BLaER1 (cell line): ENCODE results near the gene SMYD3.

Source experiments
- H3K27ac ChIP-seq: shearing (Covaris generic); formaldehyde crosslinking; 2 replicates; pipeline ENCODE4 v1.8.1; 2022
- H3K27me3 ChIP-seq: shearing (Covaris generic); formaldehyde crosslinking; 2 replicates; pipeline ENCODE4 v1.8.1; 2022
- H3K36me3 ChIP-seq: shearing (Covaris generic); formaldehyde crosslinking; 2 replicates; pipeline ENCODE4 v1.8.1; 2022
- H3K4me1 ChIP-seq: shearing (Covaris generic); formaldehyde crosslinking; 2 replicates; pipeline ENCODE4 v1.8.1; 2022
- H3K4me2 ChIP-seq: shearing (Covaris generic); formaldehyde crosslinking; 2 replicates; pipeline ENCODE4 v1.8.1; 2022
- H3K4me3 ChIP-seq: shearing (Covaris generic); formaldehyde crosslinking; 2 replicates; pipeline ENCODE4 v1.8.1; 2022
- H3K9ac ChIP-seq: shearing (Covaris generic); formaldehyde crosslinking; 2 replicates; pipeline ENCODE4 v1.8.1; 2022
- H3K9me3 ChIP-seq: shearing (Covaris generic); formaldehyde crosslinking; 2 replicates; pipeline ENCODE4 v1.8.1; 2022
- H4K20me1 ChIP-seq: shearing (Covaris generic); formaldehyde crosslinking; 2 replicates; pipeline ENCODE4 v1.8.1; 2022
- Cebpa-rat ChIP-seq: shearing (Covaris generic); IDR thresholded peaks from 2 replicates; pipeline ENCODE4 v1.8.1; 2022

Gene SMYD3

GRCh38 chr1:246278371-246278770 is 228.7 kb downstream of the SMYD3 start:
- Histone ChIP-seq H3K4me2 (no peak overlapping the region), H3K4me3 (no peak overlapping the region), H3K36me3 (no peaks in the 10 kb centered on the region), H3K9me3 (no peaks in the 10 kb centered on the region), H3K27me3 (no peaks in the 10 kb centered on the region), H3K4me1 (no peaks in the 10 kb centered on the region), H4K20me1 (no peaks in the 10 kb centered on the region), H3K27ac (no peak overlapping the region), H3K9ac (no peak overlapping the region)
- TF ChIP-seq Cebpa-rat = no peak

GRCh38 chr1:246275036-246275435 is 232.0 kb downstream of the SMYD3 start:
- Histone ChIP-seq H3K27ac (no peak overlapping the region), H3K9me3 (no peaks in the 10 kb centered on the region), H3K27me3 (no peaks in the 10 kb centered on the region), H4K20me1 (no peaks in the 10 kb centered on the region), H3K36me3 (no peaks in the 10 kb centered on the region), H3K4me3 (no peak overlapping the region), H3K4me1 (no peaks in the 10 kb centered on the region), H3K4me2 (no peak overlapping the region), H3K9ac (no peak overlapping the region)
- no peak for TF ChIP-seq Cebpa-rat

GRCh38 chr1:246274186-246274585 is 232.9 kb downstream of the SMYD3 start:
- no peak overlapping the region for H3K4me2 ChIP-seq
- H3K36me3 ChIP-seq = no peaks in the 10 kb centered on the region
- no peak overlapping the region for H3K9ac ChIP-seq

GRCh38 chr1:246271516-246271915 is 235.6 kb downstream of the SMYD3 start:
- no peak overlapping the region for H3K4me2 ChIP-seq
- no peaks in the 10 kb centered on the region for H4K20me1 ChIP-seq
- H3K9me3 ChIP-seq = no peaks in the 10 kb centered on the region
- H3K4me1 ChIP-seq = no peaks in the 10 kb centered on the region
- H3K27me3 ChIP-seq = no peaks in the 10 kb centered on the region
- H3K4me3 ChIP-seq = no peak overlapping the region
- H3K36me3 ChIP-seq = no peaks in the 10 kb centered on the region
- no peak overlapping the region for H3K9ac ChIP-seq
- no peak for TF ChIP-seq Cebpa-rat
- H3K27ac ChIP-seq = no peak overlapping the region

More at GRCh38 chr1:246274186-246274585, 232.9 kb downstream of the SMYD3 start:
- Histone ChIP-seq H3K27me3 (no peaks in the 10 kb centered on the region), H3K4me1 (no peaks in the 10 kb centered on the region), H4K20me1 (no peaks in the 10 kb centered on the region), H3K27ac (no peak overlapping the region), H3K4me3 (no peak overlapping the region), H3K9me3 (no peaks in the 10 kb centered on the region)
- no peak for TF ChIP-seq Cebpa-rat

GRCh38 chr1:246270236-246270635 is 236.8 kb downstream of the SMYD3 start:
- H3K9me3 ChIP-seq = no peaks in the 10 kb centered on the region
- TF ChIP-seq Cebpa-rat = no peak
- no peak overlapping the region for H3K4me2 ChIP-seq
- no peaks in the 10 kb centered on the region for H4K20me1 ChIP-seq
- H3K4me1 ChIP-seq = no peaks in the 10 kb centered on the region
- no peaks in the 10 kb centered on the region for H3K27me3 ChIP-seq
- H3K27ac ChIP-seq = no peak overlapping the region
- no peaks in the 10 kb centered on the region for H3K36me3 ChIP-seq
- no peak overlapping the region for H3K4me3 ChIP-seq
- no peak overlapping the region for H3K9ac ChIP-seq

- no peak for TF ChIP-seq Cebpa-rat
- Histone ChIP-seq H3K36me3 (no peaks in the 10 kb centered on the region), H4K20me1 (no peaks in the 10 kb centered on the region), H3K4me2 (no peak overlapping the region), H3K9me3 (no peaks in the 10 kb centered on the region), H3K4me1 (no peaks in the 10 kb centered on the region), H3K9ac (no peak overlapping the region), H3K27me3 (no peaks in the 10 kb centered on the region), H3K4me3 (no peak overlapping the region), H3K27ac (no peak overlapping the region)
Measured at GRCh38 chr1:246269466-246269865, 237.6 kb downstream of the SMYD3 start.

GRCh38 chr1:246267896-246268295 is 239.2 kb downstream of the SMYD3 start:
- no peaks in the 10 kb centered on the region for H3K36me3 ChIP-seq
- no peak overlapping the region for H3K4me2 ChIP-seq
- no peaks in the 10 kb centered on the region for H4K20me1 ChIP-seq
- no peak overlapping the region for H3K4me3 ChIP-seq
- H3K27ac ChIP-seq = no peak overlapping the region
- H3K9me3 ChIP-seq = no peaks in the 10 kb centered on the region
- H3K9ac ChIP-seq = no peak overlapping the region
- no peaks in the 10 kb centered on the region for H3K27me3 ChIP-seq
- H3K4me1 ChIP-seq = no peaks in the 10 kb centered on the region
- no peak for TF ChIP-seq Cebpa-rat

- H3K4me2 ChIP-seq = no peak overlapping the region
- no peak overlapping the region for H3K27ac ChIP-seq
- H3K4me3 ChIP-seq = no peak overlapping the region
- H3K9ac ChIP-seq = no peak overlapping the region
- H3K27me3 ChIP-seq = no peaks in the 10 kb centered on the region
- H4K20me1 ChIP-seq = no peaks in the 10 kb centered on the region
- no peak for TF ChIP-seq Cebpa-rat
- no peaks in the 10 kb centered on the region for H3K9me3 ChIP-seq
- no peaks in the 10 kb centered on the region for H3K4me1 ChIP-seq
- no peaks in the 10 kb centered on the region for H3K36me3 ChIP-seq
Measured at GRCh38 chr1:246267426-246267825, 239.7 kb downstream of the SMYD3 start.

GRCh38 chr1:246265481-246265880 is 241.6 kb downstream of the SMYD3 start:
- no peaks in the 10 kb centered on the region for H3K27me3 ChIP-seq
- no peak overlapping the region for H3K4me3 ChIP-seq
- H3K4me2 ChIP-seq = no peak overlapping the region
- peaks cover 7% of the 10 kb centered on the region for H3K9me3 ChIP-seq
- no peaks in the 10 kb centered on the region for H4K20me1 ChIP-seq
- no peaks in the 10 kb centered on the region for H3K4me1 ChIP-seq
- H3K9ac ChIP-seq = no peak overlapping the region
- no peak for TF ChIP-seq Cebpa-rat
- H3K36me3 ChIP-seq = peaks cover 6% of the 10 kb centered on the region; the same call in 1 of the 2 replicates
- no peak overlapping the region for H3K27ac ChIP-seq

GRCh38 chr1:246262281-246262680 is 244.8 kb downstream of the SMYD3 start:
- peaks cover 39% of the 10 kb centered on the region for H3K9me3 ChIP-seq
- no peaks in the 10 kb centered on the region for H4K20me1 ChIP-seq
- no peak overlapping the region for H3K27ac ChIP-seq
- peaks cover 17% of the 10 kb centered on the region for H3K36me3 ChIP-seq
- H3K9ac ChIP-seq = no peak overlapping the region
- H3K4me1 ChIP-seq = no peaks in the 10 kb centered on the region
- TF ChIP-seq Cebpa-rat = no peak
- no peak overlapping the region for H3K4me2 ChIP-seq
- H3K4me3 ChIP-seq = no peak overlapping the region
- H3K27me3 ChIP-seq = no peaks in the 10 kb centered on the region

- Histone ChIP-seq H3K36me3 (peaks cover 17% of the 10 kb centered on the region), H3K4me1 (no peaks in the 10 kb centered on the region), H3K27ac (no peak overlapping the region), H3K9ac (no peak overlapping the region), H4K20me1 (no peaks in the 10 kb centered on the region), H3K9me3 (peaks cover 39% of the 10 kb centered on the region), H3K4me3 (no peak overlapping the region), H3K4me2 (no peak overlapping the region), H3K27me3 (no peaks in the 10 kb centered on the region)
- TF ChIP-seq Cebpa-rat = no peak
Measured at GRCh38 chr1:246261639-246262038, 245.4 kb downstream of the SMYD3 start.
